Stimulated activated CD4-positive, alpha-beta T cell treated with anti-CD3 and anti-CD28 coated beads, Interleukin-4, amount 100 ng/mL, for 4 hours (primary cell): Measurements from ENCODE around the gene SCARB1.

ENCODE experiments used
- DNase-seq, 2 experiments: peaks; one replicate each; pipeline ENCODE4 v3.0.0-alpha.2; 2020

Gene SCARB1

DNA sequence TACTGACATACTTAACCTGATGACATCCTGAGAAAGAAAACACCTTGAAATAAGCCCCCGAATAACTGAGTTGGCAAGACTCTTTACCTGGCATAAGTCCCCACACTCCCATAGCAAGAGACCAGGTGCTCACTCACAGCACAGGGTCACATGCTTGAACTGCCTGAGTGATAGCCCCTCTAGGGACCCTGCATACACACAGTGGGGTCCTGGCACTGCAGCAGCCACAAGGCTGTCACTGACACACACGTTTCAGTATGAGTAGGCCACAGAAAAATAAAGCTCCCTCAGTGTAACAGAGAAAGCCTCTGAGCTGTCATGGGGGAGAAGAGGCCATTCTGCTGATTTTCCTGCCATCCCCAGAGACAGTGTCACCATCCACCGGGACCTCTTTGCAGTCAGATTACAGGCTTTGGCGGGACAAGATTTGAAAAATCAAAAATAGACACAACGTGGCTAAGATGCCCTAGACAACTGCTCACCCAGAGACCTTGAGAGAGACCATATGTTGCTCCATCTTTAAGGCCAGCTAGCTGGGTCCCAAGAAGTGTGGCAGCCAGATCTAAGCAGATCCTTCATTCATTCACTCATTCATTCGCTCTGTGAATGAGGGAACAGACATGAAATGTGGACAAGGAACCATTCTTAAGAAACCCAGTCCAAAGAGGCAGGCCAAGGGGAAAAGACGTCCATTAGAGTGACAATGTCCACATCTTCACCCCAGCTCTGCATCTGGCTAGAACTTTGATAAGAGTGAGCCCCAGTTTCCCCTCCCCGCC is 1.6 kb downstream of the SCARB1 start:
- DNase-seq: no peak

DNA sequence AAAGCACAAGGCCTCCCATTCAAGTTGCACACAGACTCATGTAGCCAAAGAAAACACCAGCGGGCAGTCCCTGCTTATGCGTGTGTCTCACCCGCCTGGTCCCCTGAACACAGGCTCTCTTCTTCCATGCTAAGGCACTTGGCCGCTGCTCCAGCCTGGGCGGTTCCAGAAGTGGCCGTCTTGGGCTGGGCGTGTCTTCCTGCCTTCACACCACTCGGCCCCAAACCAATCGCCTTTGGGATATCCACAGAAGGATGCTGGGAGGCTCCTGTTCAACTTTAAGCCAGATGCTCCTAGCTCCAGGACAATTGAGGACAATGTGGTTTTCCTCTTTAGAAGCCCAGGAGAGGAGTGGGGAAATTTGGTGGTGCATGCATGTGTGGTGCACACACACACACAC is 2.2 kb downstream of the SCARB1 start:
- DNase-seq: no peak

DNA sequence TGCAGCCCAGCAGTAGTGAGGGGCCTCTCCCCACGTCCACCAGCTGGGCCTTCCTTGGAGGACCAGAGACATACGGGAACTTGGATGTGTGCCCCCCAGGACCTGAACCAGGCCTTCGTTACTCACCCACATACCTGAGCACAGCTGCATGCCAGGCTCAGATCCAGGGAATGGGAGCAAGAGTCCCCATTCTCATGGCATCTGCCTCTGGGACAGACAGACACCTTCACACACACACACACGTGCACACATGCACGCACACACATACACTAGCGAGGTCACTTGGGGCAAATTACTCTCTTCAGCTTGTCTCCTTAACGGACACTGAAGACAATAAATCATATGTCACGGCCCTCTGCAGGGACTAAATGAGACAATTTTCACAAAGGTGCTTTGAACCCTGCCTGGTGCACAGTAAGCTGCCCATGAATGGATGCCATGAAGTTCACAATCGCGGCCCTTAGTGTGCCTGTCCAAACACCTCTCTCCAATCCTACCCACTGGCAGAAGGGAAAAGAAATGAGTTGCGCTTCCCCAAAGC is 5.7 kb downstream of the SCARB1 start:
- no peak for DNase-seq

DNA sequence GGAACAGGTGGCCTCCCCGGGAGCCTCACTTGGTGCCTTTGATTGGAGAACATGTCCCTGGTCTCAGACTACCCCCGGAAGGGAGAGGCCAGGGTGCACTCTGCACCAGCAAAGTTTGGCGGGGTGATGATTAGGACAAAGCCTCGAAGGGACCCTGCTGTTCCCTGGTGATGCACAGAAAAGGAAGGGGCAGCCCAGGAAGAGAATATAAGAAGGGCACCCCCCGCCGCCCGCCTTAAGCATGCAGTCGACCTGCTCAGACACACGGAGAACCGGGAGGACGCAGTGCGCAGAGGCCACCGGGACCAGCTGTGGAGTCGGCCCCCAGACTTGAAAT is 6.9 kb downstream of the SCARB1 start:
- no peak for DNase-seq

DNA sequence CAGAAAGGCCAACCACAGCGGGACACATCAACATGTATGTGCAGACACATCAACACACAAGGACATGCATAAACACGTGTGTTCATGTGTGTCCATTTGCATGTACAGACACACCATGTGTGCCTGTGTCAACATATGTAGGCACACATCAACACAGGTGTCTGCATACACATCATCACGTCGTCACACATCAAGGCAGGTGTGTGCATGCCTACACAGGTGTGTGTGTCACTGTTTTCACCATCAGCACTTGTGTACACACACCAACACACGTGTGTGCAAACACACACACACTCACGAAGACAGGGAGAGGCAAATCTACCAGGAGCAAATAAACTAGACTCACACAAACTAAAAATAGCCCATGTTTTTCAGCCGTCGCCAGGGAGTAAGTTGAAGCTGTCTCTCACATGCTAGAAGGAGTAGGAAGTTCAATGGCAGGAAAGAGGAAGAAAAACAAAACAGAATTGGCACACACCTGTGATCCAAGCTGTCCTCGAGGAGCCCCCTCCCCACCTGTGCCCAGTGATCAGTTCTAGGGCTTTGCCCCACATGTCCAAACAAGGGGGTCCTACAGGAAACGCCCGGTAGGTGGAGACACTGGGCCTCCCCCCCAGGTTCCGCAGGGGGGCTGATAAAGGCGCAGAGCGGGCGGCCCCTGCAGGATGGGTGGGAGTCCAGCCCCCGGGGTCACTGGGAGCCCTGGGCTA is 7.4 kb downstream of the SCARB1 start:
- no peak for DNase-seq

DNA sequence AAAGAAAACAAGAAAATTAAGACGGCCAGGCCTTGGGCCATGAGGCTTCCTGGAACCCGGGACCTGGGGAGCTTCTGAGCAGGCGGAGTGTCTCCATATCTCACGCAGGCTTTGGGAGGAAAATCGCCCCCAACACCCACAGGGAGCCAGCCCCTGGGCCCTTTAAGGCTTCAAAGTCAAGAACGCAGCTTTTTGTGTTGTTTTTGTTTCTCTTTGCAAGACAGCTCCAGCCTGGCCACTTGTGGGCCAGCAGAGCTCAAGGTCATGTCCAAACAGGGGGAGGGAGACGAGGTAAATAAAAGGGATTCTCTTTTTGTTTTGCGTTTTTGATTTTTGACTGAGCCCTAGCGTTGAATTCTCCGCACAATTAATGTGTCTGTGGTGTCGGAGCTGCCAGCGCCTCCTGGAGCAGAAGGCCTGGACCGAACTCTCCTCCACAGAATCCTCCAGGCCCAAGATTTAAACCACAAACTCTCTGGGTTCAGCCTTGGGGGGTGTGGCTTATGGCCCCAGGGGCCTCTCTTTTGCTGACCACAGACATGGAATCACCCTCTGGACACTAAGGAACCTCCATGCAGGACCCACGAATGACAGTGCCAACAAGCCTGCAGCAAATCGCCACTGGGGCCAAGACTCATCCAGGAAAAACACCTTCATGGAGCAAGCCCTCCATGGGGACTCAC is 8.2 kb downstream of the SCARB1 start:
- no peak for DNase-seq

DNA sequence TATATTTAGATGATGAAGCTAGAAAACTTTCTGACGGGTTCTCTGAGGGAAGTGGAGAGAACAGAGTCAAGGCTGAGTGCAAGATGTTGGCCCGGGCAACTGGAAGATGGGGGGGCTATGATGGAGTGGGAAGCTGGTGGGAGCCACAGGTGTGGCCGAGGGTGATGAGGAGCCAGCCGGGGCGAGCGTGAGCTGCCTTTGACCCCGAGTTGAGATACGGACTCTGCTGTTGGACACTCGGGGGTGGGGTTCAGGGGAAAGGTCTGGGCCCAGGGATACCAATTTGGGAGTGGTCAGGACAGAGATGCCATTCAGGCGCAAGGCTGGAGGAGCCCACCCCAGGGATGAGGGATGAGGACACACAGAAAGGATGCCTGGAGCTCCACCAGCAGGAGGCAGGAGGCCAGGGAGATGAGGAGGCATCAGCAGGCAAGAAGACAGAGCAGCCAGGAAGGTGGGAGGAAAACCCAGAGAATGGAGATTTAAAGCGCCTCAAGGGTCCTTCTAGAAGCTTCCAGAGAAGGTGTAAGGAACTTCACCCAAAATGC is 9.0 kb downstream of the SCARB1 start:
- DNase-seq: no peak

DNA sequence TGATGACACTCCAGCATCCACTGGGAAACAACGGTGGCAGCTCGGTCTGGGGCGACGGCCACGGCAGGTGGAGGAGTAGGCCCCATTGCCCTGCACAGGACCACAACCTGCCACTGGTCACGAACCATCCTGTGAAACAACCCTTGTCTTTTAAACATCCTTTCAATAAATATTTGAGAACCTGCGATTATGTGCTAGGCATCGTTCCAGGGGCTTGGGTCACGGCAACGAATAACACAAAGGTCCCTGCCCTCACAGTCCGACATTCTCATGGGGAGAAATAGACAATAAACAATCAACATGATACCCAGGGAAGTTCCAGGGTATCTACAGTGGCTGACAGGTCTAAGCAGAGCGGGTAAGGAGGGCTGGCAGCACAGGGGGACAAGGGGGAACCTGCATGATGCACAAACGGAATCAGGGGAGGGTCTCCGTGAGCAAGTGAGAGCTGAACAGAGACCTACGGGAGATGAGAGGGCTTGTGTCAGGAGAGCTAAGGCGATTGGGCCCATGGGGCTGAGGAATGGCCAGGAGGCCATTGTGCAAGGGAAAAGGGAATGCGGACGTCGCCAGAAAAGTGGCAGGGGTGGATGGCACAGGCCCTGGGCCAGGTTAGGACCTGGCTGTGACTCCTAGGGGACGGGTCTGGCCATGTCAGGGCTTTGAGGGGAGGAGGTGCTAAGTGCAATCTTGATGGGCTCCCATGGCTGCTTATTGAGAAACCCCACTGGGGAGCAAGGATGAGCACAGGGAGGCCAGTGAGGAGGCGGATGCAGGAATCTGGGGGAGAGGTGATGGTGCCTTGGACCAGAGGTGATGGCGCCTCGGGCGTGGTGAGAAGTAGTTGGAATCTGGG is 9.7 kb downstream of the SCARB1 start:
- no peak for DNase-seq

DNA sequence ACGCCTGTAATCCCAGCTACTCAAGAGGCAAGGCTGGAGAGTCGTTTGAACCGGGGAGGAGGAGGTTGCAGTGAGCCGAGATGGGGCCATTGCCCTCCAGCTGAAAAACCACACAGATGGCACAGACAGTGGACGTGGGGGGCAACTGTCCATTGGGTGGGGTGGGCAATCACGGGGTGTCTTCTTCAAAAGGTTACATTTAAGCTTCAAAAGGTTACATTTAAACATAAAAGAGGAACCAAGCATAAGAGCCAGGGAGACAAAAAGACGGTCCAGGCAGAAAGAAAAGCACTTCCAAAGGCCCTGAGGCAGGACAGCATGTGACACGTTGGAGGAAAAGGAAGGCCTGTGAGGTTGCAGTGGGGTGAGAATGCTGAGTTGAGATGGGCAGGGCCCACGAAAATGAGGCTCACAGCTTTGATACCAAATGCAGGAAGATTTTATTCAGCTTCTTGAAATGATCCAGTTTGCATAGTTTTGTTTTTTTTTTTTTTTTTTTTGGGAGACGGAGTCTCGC is 10.7 kb downstream of the SCARB1 start:
- DNase-seq: no peak

DNA sequence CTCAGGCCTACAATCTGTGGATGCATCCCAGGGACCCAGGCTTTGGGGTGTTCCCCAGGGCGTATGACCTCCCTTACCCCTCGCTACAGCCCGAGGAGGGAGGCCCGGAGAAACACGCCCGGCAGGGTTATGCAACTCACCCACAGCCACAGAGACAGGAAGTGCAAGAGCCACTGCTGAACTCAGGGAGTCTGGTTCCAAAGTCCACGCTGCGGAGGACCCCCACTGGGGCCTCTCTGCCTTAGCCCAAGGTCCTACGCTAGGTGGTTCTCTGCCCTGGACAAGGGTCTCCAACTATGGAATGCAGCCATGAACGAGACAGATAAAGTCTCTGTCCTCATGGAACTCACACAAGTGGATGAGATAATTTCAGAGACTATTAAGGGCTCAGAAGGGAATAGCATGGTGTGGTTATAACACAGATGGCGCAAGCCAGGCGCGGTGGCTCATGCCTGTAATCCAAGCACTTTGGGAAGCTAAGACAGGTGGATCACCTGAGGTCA is 11.3 kb downstream of the SCARB1 start:
- no peak for DNase-seq

DNA sequence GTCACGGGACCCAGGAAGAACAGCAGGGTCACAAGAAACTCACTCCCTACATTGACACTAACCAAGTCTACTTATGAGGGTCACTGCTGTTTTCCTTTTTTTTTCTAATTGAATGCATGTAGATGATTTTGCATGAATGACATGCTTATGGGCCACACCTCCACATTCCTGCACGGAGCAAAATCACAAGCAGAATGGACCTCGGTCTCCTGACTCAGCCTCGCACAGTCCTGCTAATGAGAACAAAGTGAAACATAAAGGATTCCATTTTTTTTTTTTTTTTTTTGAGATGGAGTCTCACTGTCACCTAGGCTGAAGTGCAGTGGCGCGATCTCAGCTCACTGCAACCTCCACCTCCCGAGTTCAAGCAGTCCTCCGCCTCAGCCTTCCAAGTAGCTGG is 12.3 kb downstream of the SCARB1 start:
- no peak for DNase-seq

DNA sequence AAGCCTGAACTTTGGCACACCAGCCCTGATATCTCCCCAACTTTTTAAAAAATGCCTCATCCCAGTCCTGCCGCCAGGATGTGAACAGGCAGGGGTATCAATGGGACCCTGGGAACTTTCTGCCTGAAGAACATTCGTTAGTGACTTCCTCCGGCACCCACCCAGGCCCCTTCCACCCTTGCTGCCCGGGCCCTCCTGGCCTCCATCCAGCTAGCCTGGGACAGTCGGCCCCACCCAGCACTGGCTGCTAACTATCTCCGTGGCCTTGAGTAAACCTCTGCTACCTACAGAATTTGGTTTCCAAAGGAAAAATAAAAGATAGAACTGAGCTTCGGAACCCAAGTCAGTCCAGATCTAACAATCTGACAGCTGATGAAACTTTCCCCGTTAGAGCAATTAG is 14.3 kb downstream of the SCARB1 start:
- no peak for DNase-seq

DNA sequence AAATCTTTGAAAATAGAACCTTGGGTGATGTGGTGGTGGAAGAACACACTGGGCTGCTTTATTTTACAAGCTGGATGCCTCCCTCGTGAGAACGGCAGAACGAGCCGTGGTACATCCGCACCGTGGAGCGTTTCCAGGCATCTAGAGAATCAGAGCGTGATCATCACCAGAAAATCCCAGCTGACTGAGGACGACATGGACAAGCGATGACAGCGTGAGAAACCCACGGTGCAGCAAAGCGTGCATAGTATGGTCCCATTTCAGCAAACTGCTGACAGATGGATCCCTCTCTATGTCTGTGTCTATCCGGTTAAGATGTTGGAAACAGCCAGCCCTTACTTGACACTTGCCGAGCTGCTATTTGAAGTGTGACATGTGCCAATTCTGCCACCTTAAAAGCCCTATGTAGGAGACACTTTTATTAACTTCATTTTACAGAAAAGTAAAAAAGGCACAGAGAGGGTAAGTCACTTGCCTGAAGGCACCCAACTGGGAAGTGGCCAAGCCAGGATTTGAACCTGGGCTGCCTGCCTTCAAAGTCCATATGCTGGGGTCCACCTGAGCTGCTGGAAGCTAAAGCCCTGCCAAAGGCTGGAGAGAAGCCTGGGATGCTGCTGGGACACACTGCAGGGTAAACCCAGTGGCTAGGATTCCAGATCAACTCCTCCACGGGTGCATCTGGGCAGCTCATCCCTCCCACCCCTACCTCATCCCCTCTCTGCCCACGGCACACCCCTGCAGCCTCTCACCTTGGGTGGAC is 14.9 kb downstream of the SCARB1 start:
- no peak for DNase-seq

DNA sequence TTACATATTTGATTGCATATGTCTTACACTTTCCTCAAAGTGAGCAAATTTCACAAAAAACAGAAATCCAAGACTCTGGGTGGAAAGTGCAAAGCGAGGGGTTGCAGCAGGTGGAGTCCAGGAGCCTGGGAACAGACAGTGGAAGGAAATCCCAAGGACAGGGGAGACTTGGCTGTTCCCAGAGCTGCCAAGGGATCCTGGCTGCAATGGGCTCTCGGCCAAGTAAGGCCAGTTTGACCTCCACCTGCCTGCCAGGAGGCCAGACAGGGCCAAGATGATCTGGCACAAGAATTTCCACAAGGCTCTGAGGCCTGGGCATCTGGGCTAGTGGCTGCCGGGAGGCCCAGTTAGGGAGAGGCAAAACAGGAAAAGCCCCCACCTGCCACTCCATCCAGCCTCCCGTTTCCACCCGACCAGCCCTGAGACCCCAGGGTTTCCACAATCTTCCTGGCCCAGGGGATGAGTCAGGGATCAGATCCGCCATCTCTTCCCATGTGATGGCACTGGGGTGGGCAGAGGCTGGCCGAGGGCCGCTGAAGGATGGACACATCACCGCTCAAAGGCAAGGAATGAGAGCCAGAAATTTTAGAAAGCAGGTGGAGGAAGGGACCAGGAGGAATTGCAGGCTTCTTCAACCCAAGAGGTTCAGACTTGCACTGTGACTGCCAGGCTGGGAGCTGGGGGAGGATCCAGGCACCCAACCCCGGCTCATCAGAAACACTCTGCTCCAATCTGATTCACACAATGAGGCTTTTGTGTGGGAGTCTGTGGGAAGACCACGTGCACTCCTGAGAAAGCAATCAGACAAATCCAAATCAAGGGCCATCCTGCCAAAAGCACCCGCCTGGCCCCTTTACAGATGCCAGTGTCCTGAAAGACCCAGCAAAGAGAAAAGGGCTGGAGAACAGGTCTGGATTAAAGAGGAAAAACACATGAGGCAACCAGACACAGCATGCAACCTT is 16.3 kb downstream of the SCARB1 start:
- no peak for DNase-seq

DNA sequence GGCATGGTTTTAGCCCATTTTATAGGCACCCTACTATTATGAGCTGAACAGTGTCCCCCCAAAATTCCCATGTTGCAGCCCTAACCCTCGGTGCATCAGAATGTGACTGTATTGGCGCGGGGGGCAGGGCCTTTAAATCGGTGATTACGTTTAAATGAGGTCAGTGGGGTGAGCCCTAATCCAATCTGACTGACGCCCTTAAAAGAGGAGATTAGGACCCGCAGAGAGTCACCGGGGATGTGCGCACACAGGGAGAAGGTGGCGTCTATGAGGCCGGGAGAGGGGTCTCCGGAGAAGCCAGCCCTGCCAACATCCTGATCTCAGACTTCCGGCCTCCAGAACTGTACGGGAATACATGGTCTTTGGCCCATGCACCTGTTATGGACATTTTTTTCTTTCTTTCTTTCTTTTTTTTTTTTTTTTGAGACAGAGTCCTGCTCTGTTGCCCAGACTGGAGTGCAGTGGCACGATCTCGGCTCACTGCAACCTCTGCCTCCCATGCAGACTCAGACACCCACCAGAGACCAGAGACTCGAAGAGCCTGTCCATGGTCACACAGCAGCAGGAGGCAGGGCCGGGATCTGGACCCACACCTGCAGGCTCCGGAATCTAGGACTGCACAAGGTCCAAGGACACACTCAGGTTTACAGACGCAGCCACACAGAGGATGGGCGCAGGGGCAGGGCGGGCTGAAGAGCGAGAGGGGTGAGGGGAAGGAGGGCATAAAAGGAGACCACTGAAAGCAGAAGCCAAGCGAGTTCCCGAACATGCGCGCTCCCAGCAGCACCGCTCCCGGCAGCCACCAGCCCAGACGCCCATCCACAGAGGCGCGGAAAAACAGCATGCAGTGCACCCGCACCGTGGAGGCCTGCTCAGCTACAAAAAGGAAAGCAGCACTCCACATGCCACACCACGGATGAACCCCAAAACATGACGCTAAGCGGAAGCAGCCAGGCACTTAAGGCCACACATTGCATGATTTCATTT is 19.0 kb downstream of the SCARB1 start:
- DNase-seq: no peak

DNA sequence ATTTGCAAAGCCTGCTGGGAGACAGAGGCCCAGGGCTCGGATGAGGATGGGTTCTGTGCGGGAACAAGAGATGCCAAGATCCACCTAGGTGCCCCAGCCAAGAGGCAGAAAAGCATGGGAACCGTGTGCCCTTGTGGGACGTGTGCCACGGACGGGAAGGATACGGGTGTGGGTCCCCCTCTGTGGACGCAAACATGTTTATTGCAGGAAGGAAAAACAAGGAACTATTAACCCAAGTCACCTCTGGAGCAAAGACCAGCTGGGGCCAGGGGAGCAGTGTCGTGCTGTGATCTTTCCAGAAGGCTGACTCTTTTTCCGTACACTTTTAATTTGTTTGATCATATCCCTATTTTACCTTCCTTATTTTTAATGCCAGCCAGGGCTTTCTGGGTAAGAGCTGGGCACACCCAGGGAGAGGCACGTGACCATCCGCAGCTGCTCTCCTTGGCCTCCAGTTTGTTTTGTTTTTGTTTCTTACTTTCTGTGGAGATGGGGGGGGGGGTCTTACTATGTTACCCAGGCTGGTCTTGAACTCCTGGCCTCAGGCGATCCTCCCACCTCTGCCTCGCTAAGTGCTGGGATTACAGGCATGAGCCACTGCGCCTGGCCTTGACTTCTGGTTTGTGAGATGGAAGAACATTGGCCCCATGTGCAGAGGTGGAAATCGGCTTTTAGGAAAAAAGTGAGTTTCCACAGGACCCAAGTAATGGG is 20.7 kb downstream of the SCARB1 start:
- no peak for DNase-seq

DNA sequence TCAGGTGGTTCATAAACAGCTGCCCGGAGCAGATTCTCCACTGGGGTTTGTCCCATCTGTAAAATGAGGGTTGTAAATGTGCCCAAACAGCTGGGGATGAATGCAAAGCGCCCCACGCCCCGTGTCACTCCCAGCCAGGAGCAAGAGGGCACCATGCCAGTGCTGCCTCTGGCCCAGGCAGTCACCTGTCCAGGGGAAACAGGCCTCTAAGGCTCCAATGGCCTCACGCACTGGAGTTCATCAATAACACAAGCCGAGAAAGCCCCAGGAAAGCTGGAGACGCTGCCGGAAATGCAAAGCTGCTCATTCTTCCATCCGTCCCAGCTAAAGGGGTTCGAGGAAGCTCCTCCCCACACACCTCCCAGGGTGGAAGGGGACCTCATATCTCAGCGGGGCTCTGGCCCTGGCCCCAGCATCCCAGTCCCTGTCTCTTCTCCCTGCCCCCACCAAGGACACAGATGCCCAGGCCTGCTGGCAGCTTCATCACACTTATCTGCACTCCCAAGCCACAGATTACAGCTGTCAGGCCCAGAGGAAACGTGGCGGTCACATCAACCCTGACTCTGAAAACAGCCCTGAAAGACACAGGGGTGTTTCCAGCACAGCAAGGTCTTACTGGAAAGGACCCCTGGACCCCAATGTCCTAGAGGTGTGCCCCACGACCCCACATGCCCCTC is 21.5 kb downstream of the SCARB1 start:
- DNase-seq: no peak

DNA sequence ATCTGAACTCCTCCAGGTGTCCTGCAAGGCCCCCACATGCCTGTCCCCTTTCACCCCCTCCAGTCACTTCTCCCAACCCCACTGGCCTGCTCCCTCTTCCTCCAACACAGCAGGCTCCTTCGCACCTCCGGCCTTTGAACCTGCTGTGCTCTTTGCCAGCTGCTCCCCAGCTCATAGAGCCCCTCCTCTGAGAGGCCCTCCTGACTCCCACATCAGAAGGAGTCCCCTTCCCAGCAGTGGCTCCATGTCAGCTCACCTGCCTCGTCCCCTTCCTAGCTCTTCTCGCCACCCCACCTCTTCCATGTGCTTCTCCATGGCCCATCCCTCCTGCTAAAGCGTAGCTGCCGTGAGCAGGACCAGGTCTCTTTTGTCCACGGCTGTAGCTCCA is 22.1 kb downstream of the SCARB1 start:
- no peak for DNase-seq
